ENCODE results near the gene PDHA1.

DNA sequence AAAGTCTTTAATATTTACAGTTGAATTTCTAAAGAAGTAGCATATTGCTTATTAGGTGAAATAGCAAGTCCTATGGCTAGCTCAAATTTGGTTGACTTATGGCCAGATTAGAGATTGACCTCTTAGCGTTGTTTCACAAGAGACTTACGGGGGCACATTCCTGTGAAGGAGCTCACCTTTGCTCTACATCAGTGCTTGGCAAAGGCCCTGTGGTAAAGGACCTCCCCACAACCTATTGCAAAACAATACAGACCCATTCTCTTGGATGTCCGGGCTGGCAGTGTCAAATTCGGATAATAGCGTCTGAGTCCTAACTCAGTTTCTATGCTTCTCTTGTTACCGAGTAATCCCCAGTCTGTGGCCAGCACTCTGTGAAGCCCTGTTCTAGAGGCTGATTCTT lies 10.9 kb downstream of the PDHA1 start:
- TF ChIP-seq, protein P1, sequence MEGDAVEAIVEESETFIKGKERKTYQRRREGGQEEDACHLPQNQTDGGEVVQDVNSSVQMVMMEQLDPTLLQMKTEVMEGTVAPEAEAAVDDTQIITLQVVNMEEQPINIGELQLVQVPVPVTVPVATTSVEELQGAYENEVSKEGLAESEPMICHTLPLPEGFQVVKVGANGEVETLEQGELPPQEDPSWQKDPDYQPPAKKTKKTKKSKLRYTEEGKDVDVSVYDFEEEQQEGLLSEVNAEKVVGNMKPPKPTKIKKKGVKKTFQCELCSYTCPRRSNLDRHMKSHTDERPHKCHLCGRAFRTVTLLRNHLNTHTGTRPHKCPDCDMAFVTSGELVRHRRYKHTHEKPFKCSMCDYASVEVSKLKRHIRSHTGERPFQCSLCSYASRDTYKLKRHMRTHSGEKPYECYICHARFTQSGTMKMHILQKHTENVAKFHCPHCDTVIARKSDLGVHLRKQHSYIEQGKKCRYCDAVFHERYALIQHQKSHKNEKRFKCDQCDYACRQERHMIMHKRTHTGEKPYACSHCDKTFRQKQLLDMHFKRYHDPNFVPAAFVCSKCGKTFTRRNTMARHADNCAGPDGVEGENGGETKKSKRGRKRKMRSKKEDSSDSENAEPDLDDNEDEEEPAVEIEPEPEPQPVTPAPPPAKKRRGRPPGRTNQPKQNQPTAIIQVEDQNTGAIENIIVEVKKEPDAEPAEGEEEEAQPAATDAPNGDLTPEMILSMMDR (IDR thresholded peaks at IDR 0.05; ENCODE audit: insufficient read depth, low read length), result no peak
- TF ChIP-seq, protein P2, sequence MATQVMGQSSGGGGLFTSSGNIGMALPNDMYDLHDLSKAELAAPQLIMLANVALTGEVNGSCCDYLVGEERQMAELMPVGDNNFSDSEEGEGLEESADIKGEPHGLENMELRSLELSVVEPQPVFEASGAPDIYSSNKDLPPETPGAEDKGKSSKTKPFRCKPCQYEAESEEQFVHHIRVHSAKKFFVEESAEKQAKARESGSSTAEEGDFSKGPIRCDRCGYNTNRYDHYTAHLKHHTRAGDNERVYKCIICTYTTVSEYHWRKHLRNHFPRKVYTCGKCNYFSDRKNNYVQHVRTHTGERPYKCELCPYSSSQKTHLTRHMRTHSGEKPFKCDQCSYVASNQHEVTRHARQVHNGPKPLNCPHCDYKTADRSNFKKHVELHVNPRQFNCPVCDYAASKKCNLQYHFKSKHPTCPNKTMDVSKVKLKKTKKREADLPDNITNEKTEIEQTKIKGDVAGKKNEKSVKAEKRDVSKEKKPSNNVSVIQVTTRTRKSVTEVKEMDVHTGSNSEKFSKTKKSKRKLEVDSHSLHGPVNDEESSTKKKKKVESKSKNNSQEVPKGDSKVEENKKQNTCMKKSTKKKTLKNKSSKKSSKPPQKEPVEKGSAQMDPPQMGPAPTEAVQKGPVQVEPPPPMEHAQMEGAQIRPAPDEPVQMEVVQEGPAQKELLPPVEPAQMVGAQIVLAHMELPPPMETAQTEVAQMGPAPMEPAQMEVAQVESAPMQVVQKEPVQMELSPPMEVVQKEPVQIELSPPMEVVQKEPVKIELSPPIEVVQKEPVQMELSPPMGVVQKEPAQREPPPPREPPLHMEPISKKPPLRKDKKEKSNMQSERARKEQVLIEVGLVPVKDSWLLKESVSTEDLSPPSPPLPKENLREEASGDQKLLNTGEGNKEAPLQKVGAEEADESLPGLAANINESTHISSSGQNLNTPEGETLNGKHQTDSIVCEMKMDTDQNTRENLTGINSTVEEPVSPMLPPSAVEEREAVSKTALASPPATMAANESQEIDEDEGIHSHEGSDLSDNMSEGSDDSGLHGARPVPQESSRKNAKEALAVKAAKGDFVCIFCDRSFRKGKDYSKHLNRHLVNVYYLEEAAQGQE (IDR thresholded peaks at IDR 0.05; ENCODE audit: insufficient replicate concordance, low read depth), result no peak
- TF ChIP-seq POLR2AphosphoS5 (IDR thresholded peaks at IDR 0.05; ENCODE audit: low read depth) (no peak), GABPA (IDR thresholded peaks at IDR 0.05; ENCODE audit: low read depth) (no peak), SPI1 (IDR thresholded peaks at IDR 0.05; ENCODE audit: borderline replicate concordance, low read depth) (no peak)

Measured in HL-60 (cell line).